CD4-positive, alpha-beta memory T cell (primary cell): ENCODE results near the gene IMP3. TPM values are rescaled to one million over a fixed set of nuclear protein-coding genes. Genes with fewer than 3 reads are reported as not detected.

Source experiments
- CTCF ChIA-PET: fragments of 350-600 bp; sonication (Branson Sonifier 250); formaldehyde crosslinking; loops from one replicate; lab custom pipeline; 2021; ENCODE audit warnings: inconsistent platforms; ENCODE audit not compliant: partially characterized antibody; lab: Charles Lee
- POLR2A ChIA-PET: fragments of 350-600 bp; sonication (Branson Sonifier 250); formaldehyde crosslinking; loops from one replicate; lab custom pipeline; 2021; ENCODE audit not compliant: partially characterized antibody; lab: Charles Lee
- DNase-seq, 5 donors: peaks; one replicate each; pipeline versions ENCODE4 v3.0.0 to v3.0.0-alpha.2; 2020 to 2022; ENCODE audit warnings: mixed read lengths in 1 of 5
- H3K27ac ChIP-seq: one replicate; pipeline ENCODE4 v1.7.0; 2013; ENCODE audit warnings: low read depth, low read length
- H3K27me3 ChIP-seq: 2 replicates; pipeline ENCODE4 v1.7.0; 2013; ENCODE audit warnings: mild to moderate bottlenecking, low read length, moderate library complexity; ENCODE audit not compliant: insufficient read depth
- H3K36me3 ChIP-seq: 2 replicates; pipeline ENCODE4 v1.7.0; 2013; ENCODE audit warnings: mild to moderate bottlenecking, low read length, moderate library complexity; ENCODE audit not compliant: insufficient read depth
- H3K4me1 ChIP-seq: 2 replicates; pipeline ENCODE4 v1.7.0; 2013; ENCODE audit warnings: mild to moderate bottlenecking, low read length, moderate library complexity; ENCODE audit not compliant: insufficient read depth
- H3K4me3 ChIP-seq, 2 donors: one replicate each; pipeline ENCODE4 v1.7.0; 2013; ENCODE audit warnings: low read length in 2 of 2, mild to moderate bottlenecking in 1 of 2
- H3K9me3 ChIP-seq, 2 donors: one replicate each; pipeline ENCODE4 v1.7.0; 2013; ENCODE audit warnings: low read length in 2 of 2, control low read depth in 1 of 2; ENCODE audit not compliant: control insufficient read depth in 1 of 2
- H3K27ac Mint-ChIP-seq, 7 donors: one replicate each; pipeline ENCODE4 v1.8.0; 2020 to 2021; ENCODE audit warnings: mixed read lengths in 7 of 7, mild to moderate bottlenecking in 6 of 7, inconsistent platforms in 3 of 7, moderate library complexity in 3 of 7
- H3K27me3 Mint-ChIP-seq, 2 donors: one replicate each; pipeline ENCODE4 v1.8.0; 2020 to 2021; ENCODE audit warnings: mixed read lengths in 2 of 2
- H3K36me3 Mint-ChIP-seq, 2 donors: one replicate each; pipeline ENCODE4 v1.8.0; 2020 to 2021; ENCODE audit warnings: mixed read lengths in 2 of 2, inconsistent platforms in 1 of 2, mild to moderate bottlenecking in 1 of 2
- H3K4me1 Mint-ChIP-seq, 4 donors: one replicate each; pipeline ENCODE4 v1.8.0; 2020 to 2021; ENCODE audit warnings: mixed read lengths in 4 of 4, mild to moderate bottlenecking in 1 of 4
- H3K4me3 Mint-ChIP-seq, 8 donors: one replicate each; pipeline ENCODE4 v1.8.0; 2020 to 2021; ENCODE audit warnings: mixed read lengths in 8 of 8, mild to moderate bottlenecking in 7 of 8, moderate library complexity in 6 of 8, inconsistent platforms in 3 of 8
- H3K9me3 Mint-ChIP-seq, 8 donors: one replicate each; pipeline ENCODE4 v1.8.0; 2020 to 2021; ENCODE audit warnings: mixed read lengths in 8 of 8, mild to moderate bottlenecking in 5 of 8, inconsistent platforms in 3 of 8, moderate library complexity in 1 of 8
- intact Hi-C: fragments of 100-400 bp; cut with micrococcal nuclease; formaldehyde crosslinking; loops from one replicate; pipeline ENCODE4 v1.15.1; 2023
- polyA plus RNA-seq, 2 donors: library from polyadenylated mRNA; unstranded; fragments of 300-500 nt; fragmentation: Illumina TruSeq; gene quantifications; one replicate each; pipeline ENCODE4 v1.2.3, GENCODE V29; 2021
- total RNA-seq, 2 experiments: library from RNA; stranded (reverse); gene quantifications; one replicate each; pipeline ENCODE4 v1.2.3, GENCODE V29; 2021

IMP3 gene
- total and polyA plus RNA-seq, 4 experiments from 2014 or later: 85.5 to 211 (median 144) TPM

DNA sequence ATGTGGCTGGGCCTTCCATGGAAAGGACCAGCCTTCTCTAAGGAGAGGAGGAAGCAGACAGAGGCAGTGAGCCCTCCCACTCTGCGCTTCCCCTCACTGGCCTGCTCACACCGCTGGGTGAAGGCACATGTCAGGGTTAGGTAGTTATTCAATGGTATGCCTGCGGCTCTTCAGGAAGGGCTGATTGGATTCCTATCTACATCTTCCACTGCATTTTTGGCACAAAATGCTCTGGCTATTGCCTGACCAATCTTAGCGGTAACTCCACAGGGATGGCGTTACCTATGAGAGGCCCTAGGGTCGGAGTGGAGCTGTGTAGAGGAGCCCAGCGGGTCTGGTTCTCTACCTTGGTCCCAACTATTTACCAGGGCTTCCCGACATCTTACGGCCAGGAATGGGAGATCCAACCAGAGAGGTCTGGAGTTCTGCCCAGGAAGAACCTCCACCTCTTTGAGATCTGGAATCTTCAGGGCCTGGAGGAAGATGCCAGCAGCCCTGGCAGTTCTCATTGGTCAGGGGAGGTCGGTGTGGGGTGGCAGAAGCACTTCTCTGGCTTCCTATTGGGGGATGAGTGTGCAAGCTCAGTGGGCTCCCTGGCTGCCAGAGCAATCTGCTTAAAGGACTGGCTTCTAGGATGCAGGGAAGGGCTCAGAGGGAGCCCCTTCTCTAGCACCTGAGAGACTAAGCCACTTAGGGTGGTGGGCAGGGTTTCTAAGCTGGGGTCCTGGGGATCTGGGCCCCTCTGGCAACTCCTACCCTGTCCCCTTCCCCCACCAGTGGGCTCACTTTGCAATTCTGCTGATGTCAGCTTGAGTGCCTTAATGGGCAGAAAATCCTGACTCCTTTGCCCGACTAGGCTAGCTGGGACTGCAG, 31.9 kb upstream of the IMP3 start:
- Mint-ChIP-seq H3K4me1 (no peaks in the 10 kb centered on the region), H3K27me3 (no peaks in the 10 kb centered on the region), H3K9me3 (no peaks in the 10 kb centered on the region), H3K4me3 (no peak overlapping the region), H3K27ac (no peak overlapping the region), H3K36me3 (no peaks in the 10 kb centered on the region)
- Histone ChIP-seq H3K27ac (no peak overlapping the region), H3K27me3 (no peaks in the 10 kb centered on the region), H3K4me3 (no peak overlapping the region), H3K4me1 (no peaks in the 10 kb centered on the region), H3K36me3 (no peaks in the 10 kb centered on the region), H3K9me3 (no peaks in the 10 kb centered on the region)
- intact Hi-C loops: no loop called here
- CTCF ChIA-PET: interaction anchor here (0.6 kb wide), 1 partner anchor 1210 kb away, joined by 3 read pairs; no protein-coding TSS in a partner anchor
- POLR2A ChIA-PET: interaction anchor here (0.9 kb wide), 1 partner anchor 12 kb away, joined by 3 read pairs; no protein-coding TSS in a partner anchor
- DNase-seq: no peak

DNA sequence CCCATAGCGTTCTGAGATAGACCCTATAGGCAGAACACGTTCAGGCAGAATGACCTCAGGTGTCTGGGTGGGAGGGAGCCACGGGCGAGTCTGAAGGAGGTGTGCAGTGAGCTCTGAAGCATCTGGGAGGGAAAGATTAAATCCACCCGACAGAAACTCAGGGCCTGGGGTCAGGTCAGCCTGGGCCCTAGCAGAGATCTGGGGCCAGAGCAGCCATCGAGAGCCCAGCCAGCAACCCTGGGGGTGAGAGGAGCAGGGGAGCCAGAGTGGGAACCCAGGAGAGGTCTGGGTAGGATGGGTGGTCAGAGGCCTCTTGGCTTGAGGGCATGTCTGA, 29.8 kb upstream of the IMP3 start:
- no peaks in the 10 kb centered on the region for H3K9me3 ChIP-seq
- H3K4me1 ChIP-seq: no peaks in the 10 kb centered on the region
- no peak for DNase-seq
- H3K4me3 Mint-ChIP-seq: no peak overlapping the region
- no peaks in the 10 kb centered on the region for H3K4me1 Mint-ChIP-seq
- H3K27ac ChIP-seq: no peak overlapping the region
- no peaks in the 10 kb centered on the region for H3K36me3 Mint-ChIP-seq
- H3K36me3 ChIP-seq: no peaks in the 10 kb centered on the region
- H3K4me3 ChIP-seq: no peak overlapping the region
- no peak overlapping the region for H3K27ac Mint-ChIP-seq
- intact Hi-C loops: no loop called here
- ChIA-PET POLR2A (interaction anchor here (1.4 kb wide), 1 partner anchor 30 kb away, joined by 3 read pairs; the partner anchor contains the start of gene IMP3), CTCF (no interaction called here)
- no peaks in the 10 kb centered on the region for H3K27me3 Mint-ChIP-seq
- H3K27me3 ChIP-seq: no peaks in the 10 kb centered on the region
- no peaks in the 10 kb centered on the region for H3K9me3 Mint-ChIP-seq

DNA sequence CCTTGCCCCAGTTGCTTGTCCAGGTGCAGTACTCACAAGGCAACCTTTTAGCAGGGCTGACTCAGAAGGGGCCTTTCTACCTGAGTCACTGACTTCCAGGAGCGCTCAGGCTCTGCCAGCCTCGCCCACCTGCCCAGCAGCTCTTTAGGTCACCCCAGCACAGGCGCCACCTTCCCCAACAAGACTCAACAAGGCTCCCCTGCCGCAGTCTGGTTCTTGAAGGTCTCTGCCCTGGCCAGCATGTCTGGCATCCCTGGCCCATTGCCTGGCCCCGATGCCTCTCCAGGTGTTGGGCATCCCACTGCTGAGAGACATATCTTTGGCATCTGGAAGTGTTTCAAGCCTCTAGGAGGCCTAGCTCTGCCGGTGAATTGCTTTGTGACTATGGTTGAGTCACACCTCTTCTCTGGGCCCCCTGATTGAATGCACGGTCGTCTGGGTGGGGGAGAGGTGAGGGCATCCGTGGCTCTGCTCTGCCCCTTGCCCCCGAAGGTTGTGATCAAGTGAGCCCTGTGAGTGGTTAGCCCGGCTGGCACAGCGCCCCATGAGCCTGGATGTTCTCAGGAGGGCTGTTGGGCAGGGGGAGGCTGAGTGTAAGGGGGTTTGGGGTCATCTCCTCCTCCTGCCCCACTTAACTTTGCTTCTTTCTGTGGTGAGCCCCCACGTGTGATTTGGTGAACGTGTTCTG, 29.3 kb upstream of the IMP3 start:
- H3K27ac ChIP-seq: no peak overlapping the region
- Mint-ChIP-seq H3K4me1 (no peaks in the 10 kb centered on the region), H3K4me3 (no peak overlapping the region), H3K9me3 (no peaks in the 10 kb centered on the region), H3K36me3 (no peaks in the 10 kb centered on the region), H3K27ac (peak overlapping the region in 1 of 7 donors; percentile 2), H3K27me3 (no peaks in the 10 kb centered on the region)
- CTCF ChIA-PET: interaction anchor here (1.5 kb wide), 1 partner anchor 13 kb away, joined by 3 read pairs; no protein-coding TSS in a partner anchor
- H3K36me3 ChIP-seq: no peaks in the 10 kb centered on the region
- intact Hi-C loops: no loop called here
- no peak overlapping the region for H3K4me3 ChIP-seq
- H3K27me3 ChIP-seq: no peaks in the 10 kb centered on the region
- POLR2A ChIA-PET: interaction anchor here (1.4 kb wide), 1 partner anchor 29 kb away, joined by 3 read pairs; the partner anchor contains the start of gene IMP3
- no peaks in the 10 kb centered on the region for H3K9me3 ChIP-seq
- no peaks in the 10 kb centered on the region for H3K4me1 ChIP-seq
- no peak for DNase-seq

DNA sequence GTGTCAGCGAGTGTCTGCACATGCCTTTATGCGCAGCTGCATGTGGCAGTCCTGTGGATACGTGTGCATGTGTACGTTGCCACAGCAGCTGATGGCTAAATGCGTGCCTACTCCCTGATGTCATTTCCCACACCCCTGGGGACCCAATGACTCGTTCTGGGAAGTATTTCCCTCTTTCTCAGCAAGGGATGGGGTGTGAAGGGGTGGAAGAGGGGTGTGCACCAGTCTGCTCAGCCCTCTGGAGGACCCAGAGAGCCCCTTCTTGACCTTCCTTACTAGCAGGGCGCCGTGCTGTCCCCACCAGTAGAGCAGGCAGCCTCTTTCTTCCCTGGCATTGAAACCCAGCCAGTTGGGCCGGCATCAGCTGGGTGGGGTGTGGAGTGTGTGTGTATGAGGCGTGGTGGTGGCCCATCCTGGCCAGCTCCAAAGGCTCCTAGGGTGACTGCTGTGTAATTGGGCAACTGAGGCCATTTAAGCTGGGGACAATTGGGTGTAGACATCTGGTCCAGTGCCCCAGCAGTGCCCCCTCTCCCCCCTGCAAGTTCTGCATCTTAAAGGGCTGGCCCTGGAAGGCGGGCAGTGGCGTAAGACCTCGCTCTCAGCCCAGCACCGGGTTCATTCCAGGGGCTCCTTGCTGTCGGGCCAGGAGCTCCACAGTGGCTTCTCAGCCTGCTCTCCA, 26.9 kb upstream of the IMP3 start:
- Mint-ChIP-seq H3K36me3 (no peaks in the 10 kb centered on the region), H3K4me3 (no peak overlapping the region), H3K9me3 (no peaks in the 10 kb centered on the region), H3K27me3 (no peaks in the 10 kb centered on the region), H3K27ac (no peak overlapping the region), H3K4me1 (no peaks in the 10 kb centered on the region)
- H3K36me3 ChIP-seq: no peaks in the 10 kb centered on the region
- ChIA-PET POLR2A (no interaction called here), CTCF (no interaction called here)
- no peaks in the 10 kb centered on the region for H3K27me3 ChIP-seq
- H3K4me1 ChIP-seq: no peaks in the 10 kb centered on the region
- no peak for DNase-seq
- no peaks in the 10 kb centered on the region for H3K9me3 ChIP-seq
- H3K27ac ChIP-seq: no peak overlapping the region
- no peak overlapping the region for H3K4me3 ChIP-seq
- intact Hi-C loops: no loop called here

DNA sequence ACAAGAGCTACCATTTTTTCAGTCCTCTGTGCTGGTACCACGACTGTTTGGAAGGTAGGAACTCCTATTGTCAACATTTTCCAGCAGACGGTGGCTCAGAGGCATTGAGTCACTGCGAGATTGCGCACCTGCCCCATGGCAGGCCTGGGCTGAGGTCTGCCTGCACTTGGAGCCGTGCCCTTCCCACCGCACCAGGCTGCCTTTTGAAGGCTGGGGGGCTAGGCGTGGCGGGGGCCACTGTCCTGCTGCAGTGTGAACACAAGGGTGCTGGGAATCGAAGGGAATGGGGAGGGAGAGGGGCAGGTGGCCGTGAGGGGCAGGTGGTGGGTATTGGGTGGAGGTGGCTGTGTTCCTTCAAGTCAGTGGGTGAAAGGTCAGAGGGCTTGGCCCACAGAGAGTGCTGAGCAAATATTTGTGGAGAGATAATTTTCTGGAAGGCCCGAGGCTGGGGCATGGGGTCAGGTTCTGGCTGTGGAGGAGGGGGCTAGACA, 24.0 kb upstream of the IMP3 start:
- Histone ChIP-seq H3K9me3 (no peaks in the 10 kb centered on the region), H3K27ac (no peak overlapping the region), H3K4me1 (no peaks in the 10 kb centered on the region), H3K36me3 (no peaks in the 10 kb centered on the region), H3K4me3 (no peak overlapping the region), H3K27me3 (no peaks in the 10 kb centered on the region)
- Mint-ChIP-seq H3K4me1 (peaks cover 0 to 1% (median 0%) of the 10 kb centered on the region in 4 donors), H3K27me3 (no peaks in the 10 kb centered on the region), H3K4me3 (no peak overlapping the region), H3K36me3 (no peaks in the 10 kb centered on the region), H3K9me3 (no peaks in the 10 kb centered on the region), H3K27ac (peak overlapping the region in 1 of 7 donors; percentile 31)
- ChIA-PET CTCF (no interaction called here), POLR2A (no interaction called here)
- DNase-seq: no peak
- intact Hi-C loops: no loop called here

DNA sequence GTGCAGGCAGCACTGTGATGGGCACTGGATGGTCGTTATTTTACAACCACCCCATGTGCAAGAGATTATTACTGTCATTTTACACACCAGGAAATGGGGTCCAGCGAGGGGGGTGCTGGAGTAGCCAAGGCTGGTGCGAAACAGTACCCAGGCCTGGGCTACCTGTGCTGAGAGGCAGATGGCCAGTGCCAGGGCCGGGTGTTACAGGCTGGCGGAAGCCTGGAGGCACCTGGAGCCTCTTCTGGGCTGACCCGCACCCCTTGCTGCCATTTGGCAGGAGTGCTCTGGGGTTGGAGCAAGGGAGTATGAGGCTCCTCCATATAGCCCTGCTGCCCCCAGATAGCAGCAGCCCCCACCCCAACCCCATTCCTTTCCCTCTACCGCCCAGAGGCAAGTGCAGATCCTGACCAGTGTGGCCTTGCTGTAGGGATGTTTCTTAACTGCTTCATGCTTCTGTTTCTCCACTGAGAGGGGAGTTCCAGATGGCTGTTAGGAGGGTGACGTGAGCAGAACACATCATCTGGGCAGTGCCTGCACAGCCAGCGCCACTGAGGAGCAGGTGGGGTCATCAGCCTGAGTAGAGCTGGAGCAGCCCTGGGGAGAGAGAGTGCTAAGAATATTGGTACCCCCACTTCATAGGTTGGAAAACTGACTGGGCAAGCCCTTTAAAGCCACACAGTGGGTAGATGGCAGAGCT, 22.9 kb upstream of the IMP3 start:
- Mint-ChIP-seq H3K27me3 (no peaks in the 10 kb centered on the region), H3K4me1 (peaks cover 0 to 1% (median 0%) of the 10 kb centered on the region in 4 donors), H3K9me3 (no peaks in the 10 kb centered on the region), H3K36me3 (no peaks in the 10 kb centered on the region), H3K4me3 (no peak overlapping the region), H3K27ac (no peak overlapping the region)
- CTCF ChIA-PET: no interaction called here
- no peaks in the 10 kb centered on the region for H3K4me1 ChIP-seq
- no peaks in the 10 kb centered on the region for H3K27me3 ChIP-seq
- DNase-seq: no peak
- H3K4me3 ChIP-seq: no peak overlapping the region
- intact Hi-C loops: no loop called here
- H3K27ac ChIP-seq: no peak overlapping the region
- no peaks in the 10 kb centered on the region for H3K9me3 ChIP-seq
- no peaks in the 10 kb centered on the region for H3K36me3 ChIP-seq
- POLR2A ChIA-PET: no interaction called here
